Endodermal cell (in vitro differentiated cells): ENCODE measurements around the gene RALGAPA1. TPM values are rescaled to one million over a fixed set of nuclear protein-coding genes. Genes with fewer than 3 reads are reported as not detected.
"Not testable (repeated sequence)": the region's sequence is repeated elsewhere in the genome, so short reads cannot be mapped to it uniquely, and the experiment has no call there.

Experiments used
- DNase-seq: peaks from one replicate; pipeline ENCODE4 v3.0.0-alpha.2; 2017
- H3K27ac ChIP-seq: 2 replicates; pipeline ENCODE4 v1.5.1; 2013; ENCODE audit warnings: mild to moderate bottlenecking, low read depth, low read length, moderate library complexity
- H3K27me3 ChIP-seq: 2 replicates; pipeline ENCODE4 v1.6.1; 2013; ENCODE audit warnings: mild to moderate bottlenecking, low read length, moderate library complexity; ENCODE audit not compliant: insufficient read depth, control insufficient read depth, poor library complexity, severe bottlenecking
- H3K36me3 ChIP-seq: 2 replicates; pipeline ENCODE4 v1.7.0; 2013; ENCODE audit warnings: mild to moderate bottlenecking, low read length, moderate library complexity; ENCODE audit not compliant: control insufficient read depth, insufficient read depth
- H3K4me1 ChIP-seq: one replicate; pipeline ENCODE4 v1.7.0; 2013; ENCODE audit warnings: low read length; ENCODE audit not compliant: control insufficient read depth, insufficient read depth
- H3K4me3 ChIP-seq: 2 replicates; pipeline ENCODE4 v1.5.1; 2013; ENCODE audit warnings: mild to moderate bottlenecking, low read length, moderate library complexity
- H3K9ac ChIP-seq: 2 replicates; pipeline ENCODE4 v1.6.1; 2013; ENCODE audit warnings: mild to moderate bottlenecking, low read length, moderate library complexity; ENCODE audit not compliant: poor library complexity, severe bottlenecking; ENCODE audit errors: extremely low read depth
- H3K9me3 ChIP-seq: 2 replicates; pipeline ENCODE4 v1.6.1; 2013; ENCODE audit warnings: mild to moderate bottlenecking, low read length, moderate library complexity; ENCODE audit not compliant: control insufficient read depth
- H3K27ac Mint-ChIP-seq: 2 replicates; pipeline ENCODE4 v1.8.0; 2020; ENCODE audit warnings: mixed read lengths
- H3K27me3 Mint-ChIP-seq: 2 replicates; pipeline ENCODE4 v1.8.0; 2021; ENCODE audit warnings: mild to moderate bottlenecking, mixed read lengths; ENCODE audit not compliant: insufficient read depth
- H3K36me3 Mint-ChIP-seq: 2 replicates; pipeline ENCODE4 v1.8.0; 2020; ENCODE audit warnings: low read depth, mixed read lengths
- H3K4me1 Mint-ChIP-seq: 2 replicates; pipeline ENCODE4 v1.8.0; 2020; ENCODE audit warnings: mixed read lengths
- H3K4me3 Mint-ChIP-seq: 2 replicates; pipeline ENCODE4 v1.8.0; 2020; ENCODE audit warnings: mild to moderate bottlenecking, moderate library complexity, mixed read lengths
- H3K9me3 Mint-ChIP-seq: 2 replicates; pipeline ENCODE4 v1.8.0; 2020; ENCODE audit warnings: mild to moderate bottlenecking, mixed read lengths
- CTCF ChIP-seq: fragments of 200-600 bp; sonication (generic); conservative IDR thresholded peaks from 2 replicates; pipeline ENCODE4 v1.5.0; 2021; ENCODE audit warnings: antibody characterized with exemption, mild to moderate bottlenecking
- WGBS, 2 experiments: methylation state at CpG; one replicate each; pipeline versions ENCODE4 v1.1.5 to v1.1.7; 2013; ENCODE audit warnings: missing lambda C conversion rate in 2 of 2, mixed read lengths in 1 of 2; ENCODE audit not compliant: insufficient coverage in 1 of 2, insufficient read length in 1 of 2; 5-methylcytosine and 5-hydroxymethylcytosine counted together
- total RNA-seq, 2 donors: library from RNA; stranded (reverse); fragmentation: NEBNext Ultra II Directional in 1 of 2; extraction: Animal tissue kit (Norgen Biotek cat#: 25700) in 1 of 2; gene quantifications; 2 replicates in 1 of 2; 3 replicates in 1 of 2; pipeline ENCODE4 v1.2.1, GENCODE V29; 2021

The RALGAPA1 gene
- total RNA-seq, 2 donors from 2014 or later = 31.2 to 36.3 TPM

GRCh38 chr14:35776823-35777222, 32.3 kb downstream of the RALGAPA1 start:
- Mint-ChIP-seq H3K4me1 (no peaks in the 10 kb centered on the region), H3K27me3 (no peaks in the 10 kb centered on the region), H3K4me3 (no peak overlapping the region), H3K27ac (no peak overlapping the region), H3K9me3 (peaks cover 18% of the 10 kb centered on the region), H3K36me3 (peaks cover 5% of the 10 kb centered on the region)
- no peak overlapping the region for H3K4me3 ChIP-seq
- 100% methylated on average over 1 of the region's 4 CpGs; no CpG with 5 or more reads in 1 of the 2 experiments for WGBS, 2 experiments
- peaks cover 8% of the 10 kb centered on the region for H3K9me3 ChIP-seq
- no peak for TF ChIP-seq CTCF
- H3K27ac ChIP-seq = no peak overlapping the region
- H3K9ac ChIP-seq = no peak overlapping the region
- no peak for DNase-seq
- no peaks in the 10 kb centered on the region for H3K4me1 ChIP-seq
- no peaks in the 10 kb centered on the region for H3K36me3 ChIP-seq
- no peaks in the 10 kb centered on the region for H3K27me3 ChIP-seq

- not testable (repeated sequence) for H3K4me1 Mint-ChIP-seq, H3K9ac ChIP-seq, H3K9me3 ChIP-seq, H3K27me3 ChIP-seq, H3K27ac ChIP-seq, H3K27ac Mint-ChIP-seq, H3K4me1 ChIP-seq, H3K36me3 Mint-ChIP-seq, H3K36me3 ChIP-seq, H3K4me3 Mint-ChIP-seq, DNase-seq, H3K27me3 Mint-ChIP-seq, H3K4me3 ChIP-seq
- peaks cover 12% of the 10 kb centered on the region for H3K9me3 Mint-ChIP-seq
- 80 to 96% methylated on average over 2 to 5 of the region's 5 CpGs for WGBS, 2 experiments
Observed at GRCh38 chr14:35776085-35776484, 33.0 kb downstream of the RALGAPA1 start.

- H3K27ac Mint-ChIP-seq = no peak overlapping the region
- no peak overlapping the region for H3K4me3 Mint-ChIP-seq
- H3K36me3 Mint-ChIP-seq = no peaks in the 10 kb centered on the region
- Histone ChIP-seq H3K9me3 (no peaks in the 10 kb centered on the region), H3K27me3 (no peaks in the 10 kb centered on the region), H3K9ac (no peak overlapping the region), H3K27ac (no peak overlapping the region), H3K4me1 (no peaks in the 10 kb centered on the region), H3K4me3 (no peak overlapping the region), H3K36me3 (peaks cover 4% of the 10 kb centered on the region)
- no peak for DNase-seq
- H3K27me3 Mint-ChIP-seq = no peaks in the 10 kb centered on the region
- WGBS, 2 experiments = 97 to 100% methylated on average over 2 of the region's 2 CpGs
- H3K9me3 Mint-ChIP-seq = no peaks in the 10 kb centered on the region
- no peaks in the 10 kb centered on the region for H3K4me1 Mint-ChIP-seq
- TF ChIP-seq CTCF = no peak
Observed at GRCh38 chr14:35766700-35767082, 42.4 kb downstream of the RALGAPA1 start.

- Histone ChIP-seq H3K9me3 (no peaks in the 10 kb centered on the region), H3K4me1 (no peaks in the 10 kb centered on the region), H3K27me3 (no peaks in the 10 kb centered on the region), H3K27ac (no peak overlapping the region), H3K4me3 (no peak overlapping the region), H3K36me3 (peaks cover 4% of the 10 kb centered on the region), H3K9ac (no peak overlapping the region)
- Mint-ChIP-seq H3K9me3 (no peaks in the 10 kb centered on the region), H3K27ac (no peak overlapping the region), H3K36me3 (no peaks in the 10 kb centered on the region), H3K4me1 (no peaks in the 10 kb centered on the region), H3K4me3 (no peak overlapping the region), H3K27me3 (no peaks in the 10 kb centered on the region)
- no peak for DNase-seq
- TF ChIP-seq CTCF = no peak
- 98 to 100% methylated on average over 5 of the region's 5 CpGs for WGBS, 2 experiments
Observed at GRCh38 chr14:35766036-35766699, 42.9 kb downstream of the RALGAPA1 start.
